ENCODE data around the gene TEAD1. TPM values are rescaled to one million over a fixed set of nuclear protein-coding genes. Genes with fewer than 3 reads are reported as not detected.

TEAD1 gene
- total RNA-seq, 4 donors from 2014 or later, result 45.7 to 88.7 (median 71.4) TPM

- H3K4me3 ChIP-seq (ENCODE audit: low read depth, poor library complexity, severe bottlenecking), result no peak overlapping the region
- TF ChIP-seq CTCF (IDR thresholded peaks at IDR 0.05), result no peak
- no peak for TF ChIP-seq POLR2A (IDR thresholded peaks at IDR 0.05)
- intact Hi-C loops (cut with DNase I; ENCODE audit: low total_unique reads), result no loop called here
- WGBS, 2 donors, result 20 to 22% methylated on average over 3 of the region's 3 CpGs
- DNase-seq (ENCODE audit: low spot score in 2 of 2), result no peak
These were observed 95.7 kb downstream of the TEAD1 start for GRCh38 chr11:12769834-12770345.

DNA sequence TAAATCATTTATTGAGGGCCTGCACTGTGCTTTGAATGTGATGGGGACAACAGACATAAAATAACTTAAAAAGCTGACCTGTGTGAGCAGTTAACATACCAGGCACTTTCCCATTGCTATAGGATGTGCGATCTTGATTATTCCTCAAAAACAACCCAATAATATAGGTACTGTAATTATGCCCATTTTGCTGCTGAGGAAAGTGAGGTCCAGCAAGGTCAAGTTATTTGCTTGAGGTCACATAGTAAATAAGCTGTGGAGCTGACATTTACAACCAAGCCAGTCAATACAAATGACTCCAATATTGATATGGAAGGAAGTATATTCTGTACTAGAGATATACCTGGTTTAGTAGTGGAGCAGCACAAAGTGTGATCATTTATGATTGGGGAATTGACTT is 96.2 kb downstream of the TEAD1 start:
- no peak overlapping the region for H3K4me3 ChIP-seq (ENCODE audit: low read depth, poor library complexity, severe bottlenecking)
- no peak for TF ChIP-seq POLR2A (IDR thresholded peaks at IDR 0.05)
- no peak for TF ChIP-seq CTCF (IDR thresholded peaks at IDR 0.05)
- DNase-seq (ENCODE audit: low spot score in 2 of 2), result no peak
- intact Hi-C loops (cut with DNase I; ENCODE audit: low total_unique reads), result no loop called here
- 84 to 96% methylated on average over 1 of the region's 1 CpG for WGBS, 2 donors

DNA sequence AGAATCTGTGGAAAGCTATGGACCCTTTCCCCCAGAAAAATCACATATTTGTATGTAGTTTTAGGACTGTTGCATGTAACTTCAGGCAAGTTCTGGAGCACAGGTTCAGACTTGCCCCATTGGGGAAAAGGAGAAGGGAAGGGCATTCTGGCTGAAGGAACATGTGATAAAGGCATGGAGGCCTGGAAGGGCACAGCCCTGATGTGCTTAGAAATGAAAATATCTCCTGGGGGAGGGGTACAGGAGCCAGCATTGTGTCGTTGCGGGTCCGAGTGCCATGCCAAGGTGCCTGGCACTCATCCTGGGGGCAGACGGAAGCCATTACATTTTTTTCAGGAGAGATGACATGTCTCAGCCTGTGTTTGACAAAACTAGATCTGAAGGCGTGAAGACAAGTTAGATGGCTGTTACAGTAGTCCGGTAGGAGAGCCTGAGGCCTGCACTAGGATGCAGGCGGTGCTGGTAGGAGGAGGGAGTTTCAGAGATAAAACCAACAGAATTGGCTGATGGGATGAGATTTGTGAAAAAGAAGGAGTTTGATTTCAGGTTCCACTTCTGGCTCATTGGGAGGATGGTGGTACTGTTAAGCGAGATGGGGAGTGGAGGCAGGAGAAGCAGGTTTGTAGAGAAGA is 96.9 kb downstream of the TEAD1 start:
- no peak for DNase-seq (ENCODE audit: low spot score in 2 of 2)
- TF ChIP-seq CTCF (IDR thresholded peaks at IDR 0.05) (no peak), POLR2A (IDR thresholded peaks at IDR 0.05) (no peak)
- intact Hi-C loops (cut with DNase I; ENCODE audit: low total_unique reads), result no loop called here
- H3K4me3 ChIP-seq (ENCODE audit: low read depth, poor library complexity, severe bottlenecking), result no peak overlapping the region
- 58 to 60% methylated on average over 8 of the region's 8 CpGs for WGBS, 2 donors

DNA sequence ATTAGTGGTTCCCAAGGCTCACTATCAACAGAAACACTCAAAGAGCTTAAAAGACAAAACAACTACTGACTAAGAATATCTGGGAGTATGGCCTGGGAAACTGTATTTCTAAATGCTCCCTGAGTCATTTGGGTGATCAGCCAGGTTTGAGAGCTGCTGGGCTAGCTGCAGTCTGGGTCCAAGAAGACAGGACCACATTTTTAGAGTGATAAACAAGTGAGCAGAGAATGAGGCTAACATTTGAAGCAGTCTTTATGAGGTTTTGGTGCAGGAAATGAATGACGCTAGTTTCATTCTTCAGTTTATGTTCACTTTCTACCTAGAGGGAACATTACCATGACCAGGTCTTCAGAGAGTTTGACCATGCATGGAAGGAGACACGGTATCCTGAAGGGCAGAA is 97.7 kb downstream of the TEAD1 start:
- intact Hi-C loops (cut with DNase I; ENCODE audit: low total_unique reads), result no loop called here
- 83 to 92% methylated on average over 2 of the region's 2 CpGs for WGBS, 2 donors

GRCh38 chr11:12772324-12772723 is 98.1 kb downstream of the TEAD1 start:
- WGBS, 2 donors, result 79 to 91% methylated on average over 1 of the region's 1 CpG
- intact Hi-C loops (cut with DNase I; ENCODE audit: low total_unique reads), result no loop called here
- no peak for DNase-seq (ENCODE audit: low spot score in 2 of 2)
- no peak overlapping the region for H3K4me3 ChIP-seq (ENCODE audit: low read depth, poor library complexity, severe bottlenecking)
- TF ChIP-seq CTCF (IDR thresholded peaks at IDR 0.05) (no peak), POLR2A (IDR thresholded peaks at IDR 0.05) (no peak)

More for the DNA sequence above, 97.7 kb downstream of the TEAD1 start:
- DNase-seq (ENCODE audit: low spot score in 2 of 2), result no peak
- H3K4me3 ChIP-seq (ENCODE audit: low read depth, poor library complexity, severe bottlenecking), result no peak overlapping the region
- no peak for TF ChIP-seq POLR2A (IDR thresholded peaks at IDR 0.05)
- TF ChIP-seq CTCF (IDR thresholded peaks at IDR 0.05), result no peak

DNA sequence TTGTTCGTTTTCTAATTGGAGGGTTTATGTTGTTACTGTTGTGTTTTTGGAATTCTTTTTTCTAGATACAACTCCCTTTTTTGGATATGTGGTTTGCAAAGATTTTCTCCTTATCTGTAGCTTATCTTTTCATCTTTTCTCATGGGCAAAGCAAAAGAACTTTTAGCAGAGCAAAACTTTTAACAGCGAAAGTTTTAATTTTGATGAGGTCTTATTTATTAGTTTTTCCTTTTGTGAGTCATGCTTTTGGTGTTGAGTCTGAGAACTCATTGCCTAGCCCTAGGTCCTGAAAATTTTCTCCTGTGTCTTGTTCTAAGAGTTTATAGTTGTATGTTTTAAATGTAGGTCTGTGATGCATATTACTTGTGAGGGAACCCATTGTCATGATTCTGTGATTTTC is 99.4 kb downstream of the TEAD1 start:
- H3K4me3 ChIP-seq (ENCODE audit: low read depth, poor library complexity, severe bottlenecking), result no peak overlapping the region
- DNase-seq (ENCODE audit: low spot score in 2 of 2), result no peak
- no peak for TF ChIP-seq CTCF (IDR thresholded peaks at IDR 0.05)
- no peak for TF ChIP-seq POLR2A (IDR thresholded peaks at IDR 0.05)
- intact Hi-C loops (cut with DNase I; ENCODE audit: low total_unique reads), result no loop called here
- 79 to 87% methylated on average over 2 of the region's 2 CpGs for WGBS, 2 donors
